HG02642 (cell line): ENCODE measurements around the gene DNM3.

ENCODE experiments used
- ATAC-seq: cut with Tn5 transposase; IDR thresholded peaks from one replicate; pipeline ENCODE4 v1.9.1; 2021; ENCODE audit warnings: mild to moderate bottlenecking; ENCODE audit not compliant: unreplicated experiment, poor library complexity

DNM3 gene

GRCh38 chr1:172398193-172398592 lies 556.9 kb downstream of the DNM3 start:
- no peak for ATAC-seq

GRCh38 chr1:172398970-172399755 lies 557.9 kb downstream of the DNM3 start:
- no peak for ATAC-seq

GRCh38 chr1:172399756-172400721 lies 558.7 kb downstream of the DNM3 start:
- no peak for ATAC-seq

- no peak for ATAC-seq
Measured at GRCh38 chr1:172400722-172401105, 559.4 kb downstream of the DNM3 start.

- no peak for ATAC-seq
Measured at GRCh38 chr1:172401477-172401876, 560.2 kb downstream of the DNM3 start.

- no peak for ATAC-seq
Measured at GRCh38 chr1:172401892-172402291, 560.6 kb downstream of the DNM3 start.

GRCh38 chr1:172402878-172403569 lies 561.7 kb downstream of the DNM3 start:
- ATAC-seq = no peak

- no peak for ATAC-seq
Measured at GRCh38 chr1:172404121-172404520, 562.8 kb downstream of the DNM3 start.

- no peak for ATAC-seq
Measured at GRCh38 chr1:172405912-172406311, 564.6 kb downstream of the DNM3 start.

GRCh38 chr1:172406968-172407367 lies 565.7 kb downstream of the DNM3 start:
- ATAC-seq = no peak

- ATAC-seq = no peak
Measured at GRCh38 chr1:172408958-172409357, 567.7 kb downstream of the DNM3 start.

- no peak for ATAC-seq
Measured at GRCh38 chr1:172410027-172410426, 568.7 kb downstream of the DNM3 start.

GRCh38 chr1:172411791-172412338 lies 570.6 kb downstream of the DNM3 start:
- ATAC-seq = no peak

GRCh38 chr1:172414331-172414730 lies 573.0 kb downstream of the DNM3 start:
- ATAC-seq = no peak

GRCh38 chr1:172416496-172417035 lies 575.3 kb downstream of the DNM3 start:
- no peak for ATAC-seq

GRCh38 chr1:172417557-172417956 lies 576.3 kb downstream of the DNM3 start:
- no peak for ATAC-seq

GRCh38 chr1:172420385-172420784 lies 579.1 kb downstream of the DNM3 start, which contains the start of gene C1orf105:
TSS of gene C1orf105 (plus strand) at chr1:172420685. CDS start at chr1:172420886, 201 bp downstream.
- ATAC-seq = no peak

GRCh38 chr1:172421974-172422604 lies 580.8 kb downstream of the DNM3 start:
- ATAC-seq = no peak

GRCh38 chr1:172423336-172423735 lies 582.0 kb downstream of the DNM3 start:
- ATAC-seq = no peak

- ATAC-seq = no peak
Measured at GRCh38 chr1:172425339-172425738, 584.0 kb downstream of the DNM3 start.
